HT-29 (cell line): Measurements from ENCODE around the gene HEATR9. TPM values are rescaled to one million over a fixed set of nuclear protein-coding genes. Genes with fewer than 3 reads are reported as not detected.

Experiments
- DNase-seq: peaks from one replicate; pipeline ENCODE4 v3.0.0-alpha.2; 2015; ENCODE audit warnings: low spot score
- total RNA-seq: library from RNA; depleted of rRNA; stranded (reverse); fragments of >200 nt; shearing (Covaris generic); gene quantifications from 2 replicates; pipeline ENCODE4 v1.2.3, GENCODE V29; 2014

The HEATR9 gene
- total RNA-seq, 1 experiment from 2014 or later: not detected

- no peak for DNase-seq
Measured at GRCh38 chr17:35895636-35896587, 27.2 kb upstream of the HEATR9 start.

- no peak for DNase-seq
Measured at GRCh38 chr17:35894206-35894605, 25.5 kb upstream of the HEATR9 start.

GRCh38 chr17:35893751-35894150, 25.1 kb upstream of the HEATR9 start:
- no peak for DNase-seq

- no peak for DNase-seq
Measured at GRCh38 chr17:35892091-35893035, 23.7 kb upstream of the HEATR9 start.

- DNase-seq: no peak
Measured at GRCh38 chr17:35891269-35891668, 22.6 kb upstream of the HEATR9 start.

- no peak for DNase-seq
Measured at GRCh38 chr17:35890774-35891155, 22.1 kb upstream of the HEATR9 start.

- no peak for DNase-seq
Measured at GRCh38 chr17:35889818-35890773, 21.4 kb upstream of the HEATR9 start.

GRCh38 chr17:35889241-35889640, 20.6 kb upstream of the HEATR9 start:
- DNase-seq: no peak

- DNase-seq: no peak
Measured at GRCh38 chr17:35879773-35880654, 11.3 kb upstream of the HEATR9 start, which contains the start of gene CCL5. TSS of gene CCL5 (minus strand) at chr17:35880360.

- DNase-seq: no peak
Measured at GRCh38 chr17:35878361-35878760, 9.7 kb upstream of the HEATR9 start.

- no peak for DNase-seq
Measured at GRCh38 chr17:35877345-35878029, 8.8 kb upstream of the HEATR9 start.

GRCh38 chr17:35876534-35876933, 7.8 kb upstream of the HEATR9 start:
- DNase-seq: no peak

- no peak for DNase-seq
Measured at GRCh38 chr17:35875800-35876139, 7.1 kb upstream of the HEATR9 start.

GRCh38 chr17:35875072-35875799, 6.5 kb upstream of the HEATR9 start:
- no peak for DNase-seq

GRCh38 chr17:35872196-35872980, 3.7 kb upstream of the HEATR9 start:
- DNase-seq: no peak

GRCh38 chr17:35870906-35871819, 2.5 kb upstream of the HEATR9 start:
- peak; percentile 16 for DNase-seq

GRCh38 chr17:35867574-35867973, 1.1 kb downstream of the HEATR9 start:
- DNase-seq: no peak
